ENCODE measurements around the gene NSFL1C. TPM values are rescaled to one million over a fixed set of nuclear protein-coding genes. Genes with fewer than 3 reads are reported as not detected.

The NSFL1C gene
- 21.0 and 26.2 TPM in 2 replicates for total RNA-seq

DNA sequence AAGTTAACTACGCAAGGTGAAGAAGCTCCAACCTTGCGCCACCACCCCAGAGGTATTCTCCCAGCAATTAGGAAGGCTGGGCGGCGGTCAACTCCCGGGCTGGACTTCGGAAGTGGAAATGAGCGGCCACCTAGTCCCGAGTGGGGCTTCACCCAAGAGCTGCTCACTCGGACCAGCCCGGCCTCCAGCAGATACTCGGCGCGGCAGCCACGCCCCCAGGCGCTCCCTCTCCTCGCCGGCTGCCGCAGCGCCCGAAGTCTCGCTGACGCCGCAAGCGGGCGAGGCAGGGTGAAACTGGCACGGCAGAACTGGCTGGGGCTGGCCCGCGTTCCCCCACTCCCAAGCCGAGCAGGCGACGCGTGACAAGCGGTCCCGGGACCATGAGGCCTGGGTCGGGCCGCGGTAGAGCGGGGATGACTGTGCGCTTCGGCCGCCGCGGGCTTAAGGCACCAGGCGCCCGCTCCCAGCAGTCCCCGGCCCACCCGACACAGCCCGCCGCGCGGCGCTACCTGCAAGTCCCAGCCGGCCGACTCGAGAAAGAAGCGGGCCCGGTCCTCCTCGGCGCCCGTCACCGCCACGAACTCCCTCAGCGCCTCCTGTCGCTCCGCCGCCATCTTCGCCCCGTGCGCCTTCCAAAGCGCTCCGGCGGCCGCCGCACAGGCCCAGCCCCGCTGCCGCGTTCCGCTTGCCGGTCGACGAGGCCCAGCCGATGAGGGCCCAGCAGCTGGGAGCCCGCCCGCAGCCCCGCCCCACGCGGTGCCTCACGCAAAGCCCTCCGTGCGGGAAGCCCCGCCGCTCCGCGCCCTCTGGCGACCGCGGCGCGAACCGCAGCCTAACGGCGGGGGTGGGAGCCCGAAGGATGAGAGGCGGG is at the start of gene NSFL1C:
Gene NSFL1C (minus strand): TSS at position 639 of the 871 bp plus-strand sequence. CDS start 25 bp downstream, at position 614.

DNA sequence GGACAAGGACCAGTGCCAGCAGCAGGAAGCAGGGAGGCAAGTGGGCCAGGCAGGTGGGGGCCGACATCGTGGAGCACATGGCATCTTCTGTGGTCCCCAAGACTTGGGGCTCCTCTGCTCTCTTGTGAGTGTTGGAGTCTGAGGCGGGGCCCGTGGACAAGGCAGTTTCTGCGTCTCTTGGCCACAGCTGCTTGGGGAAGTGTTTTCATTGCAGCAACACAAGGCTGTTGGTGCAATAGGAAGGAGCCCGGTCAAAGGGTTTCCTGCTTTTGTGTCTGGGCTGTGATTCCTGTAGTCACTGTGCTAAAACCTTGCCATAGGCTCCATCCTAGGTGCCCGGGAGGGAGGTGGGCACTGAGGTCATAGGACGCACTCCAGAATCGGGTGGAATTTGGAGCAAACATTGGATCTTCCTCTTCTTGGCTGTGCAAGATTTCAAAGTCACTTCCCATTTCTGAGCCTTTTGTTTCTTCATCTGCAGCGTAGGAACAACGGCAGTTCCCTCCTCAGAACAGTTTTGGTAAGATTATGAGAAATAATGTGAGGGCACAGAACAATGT is 24.7 kb upstream of the NSFL1C start, which contains the start of gene SIRPB2:
Gene SIRPB2 (minus strand): TSS at position 140 of the 560 bp plus-strand sequence. CDS start 61 bp downstream, at position 79.

DNA sequence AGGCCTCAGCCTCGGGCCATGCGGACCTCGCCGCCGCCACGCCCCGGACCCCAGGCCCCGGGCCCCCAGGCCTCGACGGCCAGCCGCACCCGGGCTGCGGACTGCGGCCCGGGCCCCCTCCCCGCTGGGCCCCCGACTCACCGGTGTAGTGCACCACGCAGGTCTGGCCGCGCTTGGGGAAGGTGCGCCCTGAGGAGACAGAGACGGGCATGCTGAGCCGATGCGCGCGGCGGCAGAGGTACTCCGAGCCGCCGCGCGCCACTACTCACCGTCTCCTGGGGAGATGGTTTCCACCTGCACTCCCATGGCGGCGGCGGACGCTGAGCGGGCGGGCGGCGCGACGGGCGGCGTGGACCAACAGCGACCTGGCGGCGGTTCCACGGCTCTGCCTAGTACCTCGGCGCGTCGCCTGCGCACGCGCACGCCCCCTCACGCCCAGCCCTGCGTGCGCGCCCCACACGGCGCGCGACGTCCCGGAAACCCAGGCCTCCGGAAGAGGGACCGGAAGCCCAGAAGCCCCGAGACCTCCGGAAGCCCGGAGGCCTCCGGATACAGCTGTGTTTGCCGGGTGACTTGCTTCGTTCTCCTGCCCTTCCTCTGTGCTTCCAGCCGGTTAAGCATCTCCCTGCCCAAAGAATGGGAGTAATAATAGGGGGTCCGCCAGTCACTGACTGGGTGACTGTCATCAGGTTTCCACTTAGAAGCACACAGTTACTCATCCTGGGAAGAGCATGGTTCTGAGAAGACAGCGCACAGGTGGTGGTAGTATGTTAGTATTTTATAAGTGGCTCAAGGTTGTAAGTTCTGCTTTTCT is 73.7 kb downstream of the NSFL1C start, which contains the start of gene FKBP1A:
Gene FKBP1A (minus strand): TSS at position 362 of the 814 bp plus-strand sequence. CDS start 56 bp downstream, at position 306.

Other genes with a start within 250 kb of the NSFL1C start
- gene RAD21L1, start 240.8 kb downstream of the NSFL1C start, total RNA-seq, result 0.13 TPM in 1 of 2 replicates, not detected in the other
- 6.2 and 6.3 TPM in 2 replicates for gene SNPH, start 200.6 kb downstream of the NSFL1C start, total RNA-seq
- gene SDCBP2, start 137.7 kb downstream of the NSFL1C start, total RNA-seq, result 2.1 and 3.3 TPM in 2 replicates
- gene FKBP1A, start 73.8 kb downstream of the NSFL1C start, total RNA-seq, result 143 and 176 TPM in 2 replicates
- gene SIRPB2, start 24.6 kb upstream of the NSFL1C start, total RNA-seq, result 0.06 and 0.13 TPM in 2 replicates
- gene SIRPD, start 90.9 kb upstream of the NSFL1C start, total RNA-seq, result not detected in 2 replicates
- not detected in 2 replicates for gene SIRPB1, start 153.2 kb upstream of the NSFL1C start, total RNA-seq
- gene SIRPG, start 190.9 kb upstream of the NSFL1C start, total RNA-seq, result not detected in 2 replicates